Omental fat pad (tissue), 4 donors: ENCODE data around the gene BICC1. TPM values are rescaled to one million over a fixed set of nuclear protein-coding genes. Genes with fewer than 3 reads are reported as not detected.

Experiments used
- ATAC-seq: fragments of 150-250 bp; one replicate; pipeline ENCODE4 v1.9.1; 2016; ENCODE audit warnings: mild to moderate bottlenecking, moderate library complexity; ENCODE audit not compliant: low FRiP score
- DNase-seq: peaks from one replicate; pipeline ENCODE4 v3.0.0-alpha.2; 2019; ENCODE audit warnings: low spot score
- CTCF ChIP-seq, 3 donors: fragments of 450-650 bp; IDR thresholded peaks; one replicate each; pipeline ENCODE4 v1.5.1; 2016 to 2017; ENCODE audit warnings: antibody characterized with exemption in 3 of 3, mild to moderate bottlenecking in 3 of 3, moderate library complexity in 2 of 3
- total RNA-seq, 4 donors: library from RNA; depleted of rRNA; stranded (reverse); fragments of >200 nt; gene quantifications; one replicate each; pipeline ENCODE4 v1.1.0, GENCODE V29; 2016

The BICC1 gene
- total RNA-seq, 4 donors from 2014 or later, result 14.8 to 44.6 (median 27.2) TPM

- ATAC-seq (peak; percentile 51), DNase-seq (no peak)
- TF ChIP-seq CTCF (IDR thresholded peaks at IDR 0.05), result no peak
Observed at GRCh38 chr10:58833771-58834561, 321.3 kb downstream of the BICC1 start.

DNA sequence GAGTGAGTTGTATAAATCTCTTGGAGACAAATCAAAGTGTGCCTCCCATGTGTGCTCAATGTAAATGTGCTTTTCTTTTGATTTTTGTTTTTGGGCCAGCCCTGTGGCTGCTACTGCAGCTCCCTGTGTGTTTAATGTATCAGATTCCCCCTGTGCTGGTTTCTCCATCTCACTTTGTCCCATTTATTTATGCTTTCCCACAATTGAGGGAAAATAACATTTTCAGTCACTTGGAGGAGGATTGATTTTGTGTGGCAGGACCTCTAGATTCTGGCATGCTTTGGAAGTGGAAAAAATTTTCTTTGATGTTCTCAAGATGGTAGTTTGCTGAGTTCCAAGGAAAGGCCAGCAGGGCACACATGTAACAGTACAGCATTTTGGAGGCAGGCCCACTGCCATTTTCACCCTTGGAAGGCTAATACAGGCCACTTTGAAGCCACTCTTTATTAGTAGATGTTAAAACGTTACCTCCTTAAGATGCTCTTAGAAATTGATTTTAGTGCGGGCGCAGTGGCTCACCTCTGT lies 323.6 kb downstream of the BICC1 start:
- no peak for TF ChIP-seq CTCF (IDR thresholded peaks at IDR 0.05)
- no peak for ATAC-seq
- no peak for DNase-seq

- no peak for ATAC-seq
Observed at GRCh38 chr10:58836991-58837575, 324.4 kb downstream of the BICC1 start.

DNA sequence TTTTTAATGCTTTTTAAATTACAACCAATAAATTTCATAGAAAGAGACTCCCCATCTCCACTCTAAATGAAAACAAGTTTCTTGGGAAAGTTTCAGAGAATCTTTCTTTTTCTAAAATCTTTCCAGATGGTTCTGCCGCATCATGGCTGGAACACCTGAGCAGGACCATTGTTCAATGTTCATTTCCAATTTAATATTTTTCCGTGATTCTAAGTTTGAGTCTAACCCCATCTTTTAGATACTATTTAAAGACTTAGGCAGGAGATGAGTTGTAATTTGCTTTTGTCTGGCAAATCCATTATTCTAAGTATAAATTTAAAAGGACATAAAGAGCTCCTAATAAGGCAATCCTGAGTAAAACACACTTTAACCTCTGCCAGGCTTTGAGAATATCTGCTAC lies 325.2 kb downstream of the BICC1 start:
- TF ChIP-seq CTCF (IDR thresholded peaks at IDR 0.05), result no peak
- no peak for DNase-seq
- ATAC-seq, result no peak

More at GRCh38 chr10:58836991-58837575, 324.4 kb downstream of the BICC1 start:
- TF ChIP-seq CTCF (IDR thresholded peaks at IDR 0.05), result no peak
- DNase-seq, result no peak

GRCh38 chr10:58838561-58839208 lies 326.0 kb downstream of the BICC1 start:
- no peak for ATAC-seq
- TF ChIP-seq CTCF (IDR thresholded peaks at IDR 0.05), result no peak
- DNase-seq, result no peak

- no peak for TF ChIP-seq CTCF (IDR thresholded peaks at IDR 0.05)
- ATAC-seq (no peak), DNase-seq (no peak)
Observed at GRCh38 chr10:58839771-58840170, 327.1 kb downstream of the BICC1 start.
